Sigmoid colon (tissue), 7 donors: ENCODE measurements around the gene APOLD1. TPM values are rescaled to one million over a fixed set of nuclear protein-coding genes. Genes with fewer than 3 reads are reported as not detected.
"Not testable (repeated sequence)": the region's sequence is repeated elsewhere in the genome, so short reads cannot be mapped to it uniquely, and the experiment has no call there.

ENCODE experiments used
- DNase-seq: peaks from one replicate; pipeline ENCODE4 v3.0.0-alpha.2; 2019
- H3K27ac ChIP-seq, 4 donors: fragments of 200-600 bp; sonication (generic); one replicate each; pipeline ENCODE4 v1.5.1; 2016 to 2019; ENCODE audit warnings: mild to moderate bottlenecking in 1 of 4
- H3K27me3 ChIP-seq, 3 donors: fragments of 200-600 bp; sonication (generic); one replicate each; pipeline ENCODE4 v1.5.1; 2019; ENCODE audit warnings: mild to moderate bottlenecking in 1 of 3
- H3K36me3 ChIP-seq, 4 donors: fragments of 200-600 bp; sonication (generic); one replicate each; pipeline ENCODE4 v1.5.1; 2016 to 2019
- H3K4me1 ChIP-seq, 4 donors: fragments of 200-600 bp; sonication (generic); one replicate each; pipeline ENCODE4 v1.5.1; 2017 to 2019
- H3K4me3 ChIP-seq, 4 donors: fragments of 200-600 bp; sonication (generic); one replicate each; pipeline ENCODE4 v1.5.1; 2017 to 2019; ENCODE audit warnings: mild to moderate bottlenecking in 2 of 4, moderate library complexity in 1 of 4
- H3K9me3 ChIP-seq, 4 donors: fragments of 200-600 bp in 3 of 4; sonication (generic) in 3 of 4; one replicate each; pipeline versions ENCODE4 v1.5.1 to v1.6.1; 2013 to 2019
- CTCF ChIP-seq, 4 experiments: fragments of 450-650 bp in 3 of 4; fragments of 200-600 bp in 1 of 4; IDR thresholded peaks; one replicate each; pipeline ENCODE4 v1.5.1; 2016 to 2019; ENCODE audit warnings: antibody characterized with exemption in 4 of 4, mild to moderate bottlenecking in 3 of 4, moderate library complexity in 2 of 4
- EP300 ChIP-seq, 4 donors: sonication (generic); formaldehyde crosslinking; IDR thresholded peaks; one replicate each; pipeline ENCODE4 v1.6.1; 2017; ENCODE audit warnings: antibody characterized with exemption in 4 of 4
- POLR2A ChIP-seq, 2 donors: fragments of 450-650 bp; IDR thresholded peaks; one replicate each; pipeline ENCODE4 v1.6.1; 2016; ENCODE audit warnings: antibody characterized with exemption in 2 of 2, mild to moderate bottlenecking in 2 of 2, moderate library complexity in 2 of 2
- POLR2AphosphoS5 ChIP-seq, 4 donors: sonication (generic); formaldehyde crosslinking; IDR thresholded peaks; one replicate each; pipeline ENCODE4 v1.6.1; 2017; ENCODE audit warnings: antibody characterized with exemption in 4 of 4
- WGBS, 2 donors: extraction: QIAGEN DNeasy Blood & Tissue Kit; methylation state at CpG; one replicate each; pipeline ENCODE4 v1.1.7; 2013; 5-methylcytosine and 5-hydroxymethylcytosine counted together
- intact Hi-C: fragments of 100-400 bp; cut with DNase I; formaldehyde crosslinking; loops from one replicate; pipeline ENCODE4 v1.15.1; 2023
- polyA plus RNA-seq, 3 donors: library from polyadenylated mRNA; stranded (reverse); fragments of 200-250 nt; gene quantifications; one replicate each; pipeline ENCODE4 v1.2.3, GENCODE V29; 2013
- total RNA-seq, 4 donors: library from RNA; depleted of rRNA; stranded (reverse); fragments of >200 nt; gene quantifications; one replicate each; pipeline ENCODE4 v1.1.0, GENCODE V29; 2016
- donor health status: healthy with polysubstance abuse.
- donor health status: Bipolar disorder and iron deficiency.
- donor health status: healthy.

APOLD1 gene
- total and polyA plus RNA-seq, 7 donors: 0.46 to 24.8 (median 13.9) TPM

DNA sequence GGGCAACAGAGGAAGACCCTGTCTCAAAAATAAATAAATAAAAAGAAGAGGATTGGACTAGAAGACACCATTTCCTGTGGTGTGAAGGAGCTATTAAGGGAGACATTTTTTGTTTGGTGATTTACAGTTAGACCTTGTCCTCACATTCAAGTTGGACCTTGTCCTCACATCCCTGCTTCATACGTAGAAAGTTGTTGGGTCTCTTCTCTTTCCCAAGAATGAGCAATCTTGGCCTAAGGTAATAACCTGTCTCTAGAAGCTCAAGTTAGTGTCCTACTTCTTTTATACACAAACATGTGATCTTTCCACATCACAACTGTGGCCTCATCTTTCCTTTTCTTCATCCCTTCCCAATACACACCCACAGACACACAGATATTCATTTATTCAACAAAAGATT is 13.0 kb downstream of the APOLD1 start:
- no peaks in the 10 kb centered on the region for H3K27me3 ChIP-seq
- H3K27ac ChIP-seq: no peak overlapping the region
- WGBS, 2 donors: 24 to 62% methylated on average over 1 of the region's 1 CpG
- peaks cover 0 to 6% (median 5%) of the 10 kb centered on the region in 4 donors for H3K4me1 ChIP-seq
- intact Hi-C loops: no loop called here
- TF ChIP-seq POLR2A (IDR thresholded peaks at IDR 0.05): no peak
- no peak for TF ChIP-seq CTCF (IDR thresholded peaks at IDR 0.05)
- no peak for TF ChIP-seq POLR2AphosphoS5 (IDR thresholded peaks at IDR 0.05)
- TF ChIP-seq EP300 (IDR thresholded peaks at IDR 0.05): no peak
- no peak overlapping the region for H3K4me3 ChIP-seq
- no peaks in the 10 kb centered on the region for H3K36me3 ChIP-seq
- no peaks in the 10 kb centered on the region for H3K9me3 ChIP-seq
- no peak for DNase-seq

DNA sequence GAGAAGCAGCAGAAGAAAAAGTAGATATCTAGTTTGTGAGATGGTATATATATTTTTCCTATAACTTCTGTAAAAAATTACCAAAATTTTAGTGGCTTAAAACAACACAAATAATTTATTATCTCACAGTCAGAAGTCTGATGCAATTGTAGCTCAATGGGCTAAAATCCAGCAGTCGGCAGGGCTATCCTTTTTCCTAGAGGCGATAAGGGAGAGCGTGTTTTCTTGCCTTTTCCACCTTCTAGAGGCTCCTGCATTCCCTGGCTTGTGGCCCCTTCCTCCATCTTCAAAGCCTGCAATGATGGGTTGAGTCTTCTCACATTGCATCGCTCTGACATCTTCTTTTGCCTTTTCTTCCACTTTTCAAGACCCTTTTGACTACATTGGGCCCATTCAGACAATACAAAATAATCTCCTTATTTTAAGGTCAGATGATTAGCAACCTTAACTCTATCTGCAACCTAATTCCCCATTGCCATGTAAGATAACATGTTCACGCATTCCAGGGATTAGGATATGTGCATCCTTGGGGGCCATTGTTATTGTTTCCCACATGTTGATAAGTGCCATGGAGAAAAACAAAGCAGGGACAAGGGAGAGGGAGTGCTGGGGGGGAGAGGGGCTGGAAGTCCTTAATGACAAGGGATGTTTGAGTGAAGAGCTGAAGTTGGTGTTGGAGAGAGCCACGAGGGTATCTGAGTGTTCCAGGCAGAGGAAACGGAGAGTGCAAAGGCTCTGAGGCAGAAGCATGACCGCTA is 13.9 kb downstream of the APOLD1 start:
- no peaks in the 10 kb centered on the region for H3K9me3 ChIP-seq
- no peaks in the 10 kb centered on the region for H3K36me3 ChIP-seq
- intact Hi-C loops: no loop called here
- H3K4me3 ChIP-seq: no peak overlapping the region
- DNase-seq: no peak
- peaks cover 0 to 9% (median 7%) of the 10 kb centered on the region in 4 donors for H3K4me1 ChIP-seq
- H3K27ac ChIP-seq: no peak overlapping the region
- 74 to 95% methylated on average over 8 of the region's 8 CpGs for WGBS, 2 donors
- TF ChIP-seq CTCF (IDR thresholded peaks at IDR 0.05): no peak
- TF ChIP-seq POLR2AphosphoS5 (IDR thresholded peaks at IDR 0.05): no peak
- no peak for TF ChIP-seq EP300 (IDR thresholded peaks at IDR 0.05)
- TF ChIP-seq POLR2A (IDR thresholded peaks at IDR 0.05): no peak
- H3K27me3 ChIP-seq: no peaks in the 10 kb centered on the region

DNA sequence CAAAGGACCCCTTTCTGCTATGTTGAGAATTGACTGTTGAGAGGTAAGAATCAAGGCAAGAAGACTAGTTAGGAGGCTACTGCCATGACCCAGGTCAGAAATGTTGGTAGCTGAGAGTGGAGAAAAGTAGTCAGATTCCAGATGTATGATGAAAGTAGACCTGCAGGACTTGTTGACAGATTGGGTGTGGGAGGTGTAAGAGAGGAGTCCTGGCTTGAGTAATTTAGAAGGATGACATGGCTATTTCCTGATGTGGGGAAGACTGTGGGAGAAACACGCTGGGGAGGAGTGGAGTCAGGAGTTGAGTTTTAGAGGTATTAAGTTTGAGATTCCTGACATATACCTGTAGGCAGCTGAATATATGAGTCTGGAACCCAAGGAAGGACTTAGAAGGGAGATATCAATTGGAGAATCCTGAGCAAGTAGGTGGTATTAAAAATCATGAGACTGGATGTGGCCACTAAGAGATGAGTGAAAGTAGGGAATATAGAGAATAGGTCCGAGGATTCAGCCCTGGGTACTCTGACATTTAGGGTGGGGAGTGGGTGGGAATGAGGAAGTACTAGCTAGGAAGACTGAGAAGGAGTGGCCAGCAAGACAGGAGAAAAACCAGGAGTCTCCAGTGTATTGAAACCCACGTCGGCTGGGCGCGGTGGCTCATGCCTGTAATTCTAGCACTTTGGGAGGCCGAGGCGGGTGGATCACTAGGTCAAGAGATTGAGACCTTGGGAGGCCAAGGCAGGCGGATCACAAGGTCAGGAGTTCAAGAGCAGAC is 15.1 kb downstream of the APOLD1 start:
- TF ChIP-seq EP300 (IDR thresholded peaks at IDR 0.05): no peak
- TF ChIP-seq CTCF (IDR thresholded peaks at IDR 0.05): no peak
- no peak for TF ChIP-seq POLR2AphosphoS5 (IDR thresholded peaks at IDR 0.05)
- TF ChIP-seq POLR2A (IDR thresholded peaks at IDR 0.05): no peak
- intact Hi-C loops: no loop called here
- no peak overlapping the region for H3K27ac ChIP-seq
- WGBS, 2 donors: 61 to 84% methylated on average over 9 of the region's 9 CpGs
- H3K4me1 ChIP-seq: peaks cover 0 to 9% (median 7%) of the 10 kb centered on the region in 4 donors
- H3K4me3 ChIP-seq: no peak overlapping the region
- no peaks in the 10 kb centered on the region for H3K36me3 ChIP-seq
- no peaks in the 10 kb centered on the region for H3K27me3 ChIP-seq
- H3K9me3 ChIP-seq: no peaks in the 10 kb centered on the region
- no peak for DNase-seq

- H3K36me3 ChIP-seq, H3K4me3 ChIP-seq, intact Hi-C loops, H3K4me1 ChIP-seq, H3K9me3 ChIP-seq, H3K27ac ChIP-seq, H3K27me3 ChIP-seq, DNase-seq: not testable (repeated sequence)
- 91 to 95% methylated on average over 4 of the region's 4 CpGs for WGBS, 2 donors
Observed at GRCh38 chr12:12801656-12802055, 16.2 kb downstream of the APOLD1 start.

- DNase-seq: peak; percentile 77
- Histone ChIP-seq H3K9me3 (no peaks in the 10 kb centered on the region), H3K4me3 (no peak overlapping the region), H3K27me3 (no peaks in the 10 kb centered on the region), H3K4me1 (peaks cover 0 to 9% (median 7%) of the 10 kb centered on the region in 4 donors), H3K36me3 (no peaks in the 10 kb centered on the region), H3K27ac (peak overlapping the region in 2 of 4 donors; percentile 29 to 39)
- intact Hi-C loops: no loop called here
- 5 to 47% methylated on average over 2 of the region's 2 CpGs for WGBS, 2 donors
- TF ChIP-seq CTCF (IDR thresholded peaks at IDR 0.05) (no peak), POLR2AphosphoS5 (IDR thresholded peaks at IDR 0.05) (peak in 1 of 4 donors; percentile 68)
Observed at GRCh38 chr12:12803186-12803585, 17.7 kb downstream of the APOLD1 start.
